H1 (cell line): ENCODE results near the gene C22orf39. TPM values are rescaled to one million over a fixed set of nuclear protein-coding genes. Genes with fewer than 3 reads are reported as not detected.

ENCODE experiments used
- CTCF ChIA-PET: fragments of 300-600 bp; sonication (Branson Sonifier 250); formaldehyde crosslinking; loops from one replicate; lab custom pipeline; 2021; ENCODE audit not compliant: partially characterized antibody; lab: Charles Lee
- POLR2A ChIA-PET: fragments of 300-600 bp; sonication (Branson Sonifier 250); formaldehyde crosslinking; loops from one replicate; lab custom pipeline; 2021; ENCODE audit warnings: inconsistent platforms; ENCODE audit not compliant: partially characterized antibody; lab: Charles Lee
- DNase-seq, 2 experiments: peaks; one replicate each; pipeline versions ENCODE4 v3.0.0 to v3.0.0-alpha.2; 2010 to 2022; ENCODE audit warnings: low spot score in 2 of 2, low read depth in 1 of 2, mixed read lengths in 1 of 2
- FAIRE-seq: peaks from 2 replicates; lab custom pipeline; 2011; peaks lifted over from hg19 to GRCh38; lab: Jason Lieb, UNC
- H2AFZ ChIP-seq: 2 replicates; pipeline ENCODE4 v1.8.1; 2012; ENCODE audit warnings: low read length, inconsistent platforms
- H2AK5ac ChIP-seq: 2 replicates; pipeline ENCODE4 v1.6.1; 2013; ENCODE audit warnings: low read depth, low read length
- H2BK120ac ChIP-seq: replicated peaks from 2 replicates; pipeline ENCODE3; 2013; ENCODE audit warnings: low read depth, low read length, inconsistent platforms
- H2BK12ac ChIP-seq: 2 replicates; pipeline ENCODE4 v1.6.1; 2013; ENCODE audit warnings: low read depth, low read length
- H2BK15ac ChIP-seq: 2 replicates; pipeline ENCODE4 v1.6.1; 2013; ENCODE audit warnings: low read length
- H2BK20ac ChIP-seq: 2 replicates; pipeline ENCODE4 v1.6.1; 2013; ENCODE audit warnings: low read length
- H2BK5ac ChIP-seq: 2 replicates; pipeline ENCODE4 v1.6.1; 2013; ENCODE audit warnings: low read depth, low read length
- H3K14ac ChIP-seq: 2 replicates; pipeline ENCODE4 v1.6.1; 2013; ENCODE audit warnings: inconsistent platforms; ENCODE audit not compliant: insufficient read length
- H3K18ac ChIP-seq: 2 replicates; pipeline ENCODE4 v1.6.1; 2013; ENCODE audit warnings: low read length; ENCODE audit errors: extremely low read depth
- H3K23ac ChIP-seq: 2 replicates; pipeline ENCODE4 v1.6.1; 2013; ENCODE audit warnings: inconsistent platforms; ENCODE audit not compliant: insufficient read length
- H3K23me2 ChIP-seq: 2 replicates; pipeline ENCODE4 v1.6.1; 2013; ENCODE audit warnings: low read depth, low read length
- H3K27ac ChIP-seq: 2 replicates; pipeline ENCODE4 v1.6.1; 2011; ENCODE audit warnings: low read depth, low read length, inconsistent platforms
- H3K27me3 ChIP-seq, 4 experiments: replicated peaks in 1 of 4; 1 replicate in 1 of 4; 2 replicates in 3 of 4; pipeline versions ENCODE4 v1.6.1 to v1.8.1; 2011 to 2013; ENCODE audit warnings: low read length in 3 of 4, mild to moderate bottlenecking in 3 of 4, inconsistent platforms in 2 of 4, mixed read lengths in 2 of 4, moderate library complexity in 1 of 4; ENCODE audit not compliant: control insufficient read depth in 3 of 4, insufficient read depth in 3 of 4; ENCODE audit errors: extremely low read depth in 1 of 4
- H3K36me3 ChIP-seq, 4 experiments: 2 replicates each; pipeline versions ENCODE4 v1.6.1 to v1.8.1; 2011 to 2013; ENCODE audit warnings: mild to moderate bottlenecking in 4 of 4, low read length in 3 of 4, moderate library complexity in 2 of 4, control low read depth in 1 of 4, inconsistent platforms in 1 of 4; ENCODE audit not compliant: insufficient read depth in 4 of 4, control insufficient read depth in 2 of 4
- H3K4ac ChIP-seq: replicated peaks from 2 replicates; pipeline ENCODE3; 2013; ENCODE audit warnings: low read length, low read depth, mixed read lengths, inconsistent platforms; ENCODE audit not compliant: insufficient read length
- H3K4me1 ChIP-seq, 4 experiments: replicated peaks in 1 of 4; 1 replicate in 1 of 4; 2 replicates in 3 of 4; pipeline versions ENCODE4 v1.6.1 to v1.8.1; 2011 to 2013; ENCODE audit warnings: low read length in 3 of 4, inconsistent platforms in 2 of 4, mixed read lengths in 1 of 4; ENCODE audit not compliant: insufficient read depth in 4 of 4, control insufficient read depth in 3 of 4
- H3K4me2 ChIP-seq, 2 experiments: 2 replicates each; pipeline versions ENCODE4 v1.6.1 to v1.8.1; 2011 to 2013; ENCODE audit warnings: low read depth in 2 of 2, low read length in 2 of 2, control low read depth in 1 of 2, inconsistent platforms in 1 of 2, mild to moderate bottlenecking in 1 of 2; ENCODE audit not compliant: insufficient read depth in 1 of 2
- H3K4me3 ChIP-seq, 4 experiments: fragments of 200-600, 300-600 bp in 1 of 4; sonication (generic), shearing (Covaris generic), sonication (Bioruptor Twin) in 1 of 4; 2 replicates each; pipeline versions ENCODE4 v1.5.1 to v1.8.1; 2011 to 2016; ENCODE audit warnings: low read length in 4 of 4, low read depth in 3 of 4, control low read depth in 2 of 4, inconsistent platforms in 2 of 4, mild to moderate bottlenecking in 2 of 4, mixed read lengths in 1 of 4, moderate library complexity in 1 of 4; ENCODE audit not compliant: insufficient read depth in 2 of 4; ENCODE audit errors: extremely low read depth in 1 of 4
- H3K56ac ChIP-seq: replicated peaks from 2 replicates; pipeline ENCODE3; 2013; ENCODE audit warnings: low read depth, mild to moderate bottlenecking, mixed read lengths, low read length, inconsistent platforms; ENCODE audit not compliant: insufficient read length
- H3K79me1 ChIP-seq: 2 replicates; pipeline ENCODE4 v1.6.1; 2013; ENCODE audit warnings: low read depth, low read length, control low read depth
- H3K79me2 ChIP-seq, 2 experiments: 2 replicates each; pipeline versions ENCODE4 v1.6.1 to v1.8.1; 2012 to 2013; ENCODE audit warnings: low read length in 2 of 2, mild to moderate bottlenecking in 2 of 2, inconsistent platforms in 1 of 2; ENCODE audit not compliant: insufficient read depth in 2 of 2, control insufficient read depth in 1 of 2
- H3K9ac ChIP-seq, 4 experiments: replicated peaks in 1 of 4; 1 replicate in 1 of 4; 2 replicates in 3 of 4; pipeline versions ENCODE4 v1.6.1 to v1.8.1; 2011 to 2013; ENCODE audit warnings: low read depth in 3 of 4, low read length in 3 of 4, control low read depth in 2 of 4, mild to moderate bottlenecking in 2 of 4, moderate library complexity in 2 of 4, inconsistent platforms in 1 of 4; ENCODE audit errors: extremely low read depth in 1 of 4
- H3K9me3 ChIP-seq, 2 experiments: 2 replicates each; pipeline versions ENCODE4 v1.6.1 to v1.8.1; 2012 to 2013; ENCODE audit warnings: mild to moderate bottlenecking in 2 of 2, moderate library complexity in 2 of 2, control low read depth in 1 of 2, inconsistent platforms in 1 of 2, low read depth in 1 of 2, low read length in 1 of 2, mixed read lengths in 1 of 2; ENCODE audit not compliant: insufficient read depth in 2 of 2
- H4K20me1 ChIP-seq, 2 experiments: replicated peaks in 1 of 2; 2 replicates each; pipeline versions ENCODE3 to v1.8.1; 2011 to 2013; ENCODE audit warnings: inconsistent platforms in 2 of 2, low read length in 2 of 2, mild to moderate bottlenecking in 1 of 2; ENCODE audit not compliant: insufficient read depth in 2 of 2, control insufficient read depth in 1 of 2
- H4K5ac ChIP-seq: 2 replicates; pipeline ENCODE4 v1.6.1; 2013; ENCODE audit warnings: low read length, low read depth, mixed read lengths, inconsistent platforms; ENCODE audit not compliant: insufficient read length
- H4K8ac ChIP-seq: 2 replicates; pipeline ENCODE4 v1.8.0; 2013; ENCODE audit warnings: mild to moderate bottlenecking, moderate library complexity, low read length, inconsistent platforms; ENCODE audit not compliant: insufficient read depth; ENCODE audit errors: extremely low read depth
- H4K91ac ChIP-seq: replicated peaks from 2 replicates; pipeline ENCODE3; 2013; ENCODE audit warnings: low read length, mixed read lengths, inconsistent platforms; ENCODE audit not compliant: insufficient read length
- KDM5A ChIP-seq: fragments of 200-600 bp; IDR thresholded peaks from 2 replicates; pipeline ENCODE4 v1.7.1; 2012; ENCODE audit warnings: mild to moderate bottlenecking, low read length, inconsistent platforms, mixed read lengths
- POLR2A ChIP-seq, 2 experiments: IDR thresholded peaks; 1 replicate in 1 of 2; 2 replicates in 1 of 2; pipeline ENCODE4 v1.6.1; 2011; ENCODE audit warnings: low read depth in 2 of 2, low read length in 2 of 2, mild to moderate bottlenecking in 2 of 2; ENCODE audit errors: control extremely low read depth in 1 of 2
- SP1 ChIP-seq: IDR thresholded peaks from 2 replicates; pipeline ENCODE4 v1.6.1; 2011; ENCODE audit warnings: low read depth, low read length
- WGBS, 2 experiments: shearing (Covaris generic) in 1 of 2; methylation state at CpG; one replicate each; pipeline versions ENCODE4 v1.1.6 to v1.1.7; 2013 to 2015; ENCODE audit warnings: low lambda C conversion rate in 2 of 2, mixed read lengths in 2 of 2, inconsistent platforms in 1 of 2, low coverage in 1 of 2, missing lambda C conversion rate in 1 of 2; ENCODE audit not compliant: insufficient replicate concordance in 2 of 2, insufficient coverage in 1 of 2, insufficient read length in 1 of 2; ENCODE audit errors: extremely low coverage in 1 of 2, missing lambda C conversion rate in 1 of 2; 5-methylcytosine and 5-hydroxymethylcytosine counted together
- polyA plus RNA-seq, 7 experiments: library from polyadenylated mRNA; depleted of rRNA in 3 of 7; stranded (reverse) in 5 of 7; unstranded in 2 of 7; fragments of >200 nt in 5 of 7; fragments of 200-250 nt in 2 of 7; gene quantifications; 1 replicate in 5 of 7; 2 replicates in 1 of 7; 4 replicates in 1 of 7; pipeline versions ENCODE4 v1.2.1 to v1.2.3, GENCODE V29; 2011 to 2013; ENCODE audit warnings: missing spikeins in 2 of 7, mixed read lengths in 2 of 7
- total RNA-seq: library from RNA; stranded (reverse); fragmentation: NEBNext Ultra II Directional; extraction: Animal tissue kit (Norgen Biotek cat#: 25700); gene quantifications from 2 replicates; pipeline ENCODE4 v1.2.1, GENCODE V29; 2021
- TF ChIP-seq, protein P1 (sequence below): IDR thresholded peaks from 2 replicates; pipeline ENCODE4 v1.6.1; 2012; ENCODE audit warnings: inconsistent platforms

The C22orf39 gene
- total and polyA plus RNA-seq, 2 of the 8 experiments (the other 6 are each of a cell fraction or from before 2014, with no cell fraction given) = 22.7 to 27.7 TPM

GRCh38 chr22:19443544-19444211, 3.8 kb downstream of the C22orf39 start:
- 75% methylated on average over 7 of the region's 7 CpGs; no CpG with 5 or more reads in 1 of the 2 experiments for WGBS, 2 experiments
- FAIRE-seq = no peak

More at GRCh38 chr22:19443544-19444211, 3.8 kb downstream of the C22orf39 start:
- H2BK120ac ChIP-seq = no peak overlapping the region
- ChIA-PET CTCF (interaction anchor here (0.5 to 1.5 kb wide), 3 partner anchors 30 to 298 kb away, joined by 3 to 5 read pairs (median 4); no protein-coding TSS in a partner anchor), POLR2A (interaction anchor here (1.1 to 6.7 kb wide), 7 partner anchors 10 to 175 kb away, joined by 3 to 127 read pairs (median 6); partner anchors contain the start of genes CDC45, HIRA, MRPL40 and UFD1)
- H3K4me1 ChIP-seq = peaks cover 0 to 8% (median 2%) of the 10 kb centered on the region in 4 experiments; a peak in 2 of 7 replicates
- H3K23ac ChIP-seq = no peak overlapping the region
- H2AFZ ChIP-seq = no peak overlapping the region
- H2BK12ac ChIP-seq = no peak overlapping the region
- H3K79me1 ChIP-seq = peaks cover 10% of the 10 kb centered on the region
- H4K8ac ChIP-seq = no peak overlapping the region
- peak in 1 of 2 experiments; percentile 28; a peak in 1 of 3 replicates for TF ChIP-seq POLR2A (IDR thresholded peaks at IDR 0.05; ENCODE audit: control extremely low read depth in 1 of 2, low read depth in 2 of 2, low read length in 2 of 2)
- no peak for TF ChIP-seq SP1
- no peak for TF ChIP-seq KDM5A
- TF ChIP-seq, protein P1, sequence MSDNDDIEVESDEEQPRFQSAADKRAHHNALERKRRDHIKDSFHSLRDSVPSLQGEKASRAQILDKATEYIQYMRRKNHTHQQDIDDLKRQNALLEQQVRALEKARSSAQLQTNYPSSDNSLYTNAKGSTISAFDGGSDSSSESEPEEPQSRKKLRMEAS = no peak
- H3K4me2 ChIP-seq = no peak overlapping the region
- H3K27ac ChIP-seq = no peak overlapping the region
- H3K9me3 ChIP-seq = no peaks in the 10 kb centered on the region
- peaks cover 7% of the 10 kb centered on the region; the same call in 1 of the 2 replicates for H3K23me2 ChIP-seq
- H3K14ac ChIP-seq = no peak overlapping the region
- H3K18ac ChIP-seq = no peak overlapping the region
- no peak overlapping the region for H2BK20ac ChIP-seq
- H2AK5ac ChIP-seq = no peak overlapping the region
- H4K20me1 ChIP-seq = peaks cover 21 to 34% of the 10 kb centered on the region in 2 experiments
- no peaks in the 10 kb centered on the region; a peak in 2 of 7 replicates for H3K27me3 ChIP-seq
- no peak overlapping the region for H3K4ac ChIP-seq
- no peak for DNase-seq
- no peak overlapping the region for H3K9ac ChIP-seq
- no peak overlapping the region for H2BK5ac ChIP-seq
- peaks cover 3 to 7% (median 5%) of the 10 kb centered on the region in 4 experiments; a peak in 5 of 8 replicates for H3K36me3 ChIP-seq
- peaks cover 3 to 37% of the 10 kb centered on the region in 2 experiments; a peak in 3 of 4 replicates for H3K79me2 ChIP-seq
- no peak overlapping the region for H4K91ac ChIP-seq
- H3K4me3 ChIP-seq = no peak overlapping the region
- no peak overlapping the region for H4K5ac ChIP-seq
- H2BK15ac ChIP-seq = no peak overlapping the region
- H3K56ac ChIP-seq = no peak overlapping the region
